Measurements from ENCODE around the gene VPS4B. TPM values are rescaled to one million over a fixed set of nuclear protein-coding genes. Genes with fewer than 3 reads are reported as not detected.

The VPS4B gene
- total RNA-seq, 1 donor from 2014 or later, result 57.2 TPM

- no peak for DNase-seq (ENCODE audit: extremely low spot score, unreplicated experiment)
- no peak for TF ChIP-seq CTCF (conservative IDR thresholded peaks at IDR 0.05)
- Mint-ChIP-seq H3K4me1 (ENCODE audit: unreplicated experiment) (peaks cover 5% of the 10 kb centered on the region), H3K27me3 (peaks cover 3% of the 10 kb centered on the region), H3K9me3 (no peaks in the 10 kb centered on the region), H3K36me3 (no peaks in the 10 kb centered on the region), H3K27ac (no peak overlapping the region), H3K4me3 (no peak overlapping the region)
These were observed 18.6 kb upstream of the VPS4B start for GRCh38 chr18:63440881-63441280.

- no peak for DNase-seq (ENCODE audit: extremely low spot score, unreplicated experiment)
- TF ChIP-seq CTCF (conservative IDR thresholded peaks at IDR 0.05), result no peak
- Mint-ChIP-seq H3K9me3 (no peaks in the 10 kb centered on the region), H3K36me3 (no peaks in the 10 kb centered on the region), H3K27ac (no peak overlapping the region), H3K27me3 (peaks cover 3% of the 10 kb centered on the region), H3K4me1 (ENCODE audit: unreplicated experiment) (peaks cover 5% of the 10 kb centered on the region), H3K4me3 (no peak overlapping the region)
These were observed 17.9 kb upstream of the VPS4B start for GRCh38 chr18:63440219-63440618.

GRCh38 chr18:63439334-63439733 is 17.1 kb upstream of the VPS4B start:
- peak; percentile 88 for TF ChIP-seq CTCF (conservative IDR thresholded peaks at IDR 0.05)
- H3K9me3 Mint-ChIP-seq, result no peaks in the 10 kb centered on the region
- H3K4me3 Mint-ChIP-seq, result no peak overlapping the region
- peaks cover 6% of the 10 kb centered on the region for H3K27me3 Mint-ChIP-seq
- H3K36me3 Mint-ChIP-seq, result no peaks in the 10 kb centered on the region
- peaks cover 5% of the 10 kb centered on the region for H3K4me1 Mint-ChIP-seq (ENCODE audit: unreplicated experiment)
- no peak for DNase-seq (ENCODE audit: extremely low spot score, unreplicated experiment)
- H3K27ac Mint-ChIP-seq, result peak overlapping the region; percentile 41

GRCh38 chr18:63438181-63438580 is 15.9 kb upstream of the VPS4B start:
- peaks cover 5% of the 10 kb centered on the region for H3K4me1 Mint-ChIP-seq (ENCODE audit: unreplicated experiment)
- no peaks in the 10 kb centered on the region for H3K36me3 Mint-ChIP-seq
- no peak for DNase-seq (ENCODE audit: extremely low spot score, unreplicated experiment)
- no peak overlapping the region for H3K4me3 Mint-ChIP-seq
- no peak for TF ChIP-seq CTCF (conservative IDR thresholded peaks at IDR 0.05)
- H3K27me3 Mint-ChIP-seq, result peaks cover 11% of the 10 kb centered on the region
- no peaks in the 10 kb centered on the region for H3K9me3 Mint-ChIP-seq
- H3K27ac Mint-ChIP-seq, result no peak overlapping the region

- H3K4me1 Mint-ChIP-seq (ENCODE audit: unreplicated experiment), result no peaks in the 10 kb centered on the region
- no peaks in the 10 kb centered on the region for H3K36me3 Mint-ChIP-seq
- DNase-seq (ENCODE audit: extremely low spot score, unreplicated experiment), result no peak
- no peak overlapping the region for H3K4me3 Mint-ChIP-seq
- peaks cover 17% of the 10 kb centered on the region for H3K27me3 Mint-ChIP-seq
- no peaks in the 10 kb centered on the region for H3K9me3 Mint-ChIP-seq
- no peak for TF ChIP-seq CTCF (conservative IDR thresholded peaks at IDR 0.05)
- no peak overlapping the region for H3K27ac Mint-ChIP-seq
These were observed 11.1 kb upstream of the VPS4B start for GRCh38 chr18:63433334-63433866.

- no peak for DNase-seq (ENCODE audit: extremely low spot score, unreplicated experiment)
- H3K4me1 Mint-ChIP-seq (ENCODE audit: unreplicated experiment), result peaks cover 4% of the 10 kb centered on the region
- no peak for TF ChIP-seq CTCF (conservative IDR thresholded peaks at IDR 0.05)
- peaks cover 14% of the 10 kb centered on the region for H3K27me3 Mint-ChIP-seq
- H3K27ac Mint-ChIP-seq, result no peak overlapping the region
- H3K36me3 Mint-ChIP-seq, result peaks cover 4% of the 10 kb centered on the region
- no peak overlapping the region for H3K4me3 Mint-ChIP-seq
- H3K9me3 Mint-ChIP-seq, result peaks cover 4% of the 10 kb centered on the region
These were observed 8.9 kb upstream of the VPS4B start for GRCh38 chr18:63431180-63431579.

All from type B pancreatic cell (in vitro differentiated cells).